OCI-LY1 (cell line): Measurements from ENCODE around the gene SHROOM2.

Experiments used
- H2AFZ ChIP-seq: fragments of 200-600 bp; sonication (generic), shearing (Covaris generic); 2 replicates; pipeline ENCODE4 v1.6.0; 2014; ENCODE audit warnings: antibody characterized with exemption, mild to moderate bottlenecking, low read length
- H3F3A ChIP-seq: fragments of 200-600 bp; sonication (generic), shearing (Covaris generic); 2 replicates; pipeline ENCODE4 v1.6.0; 2014; ENCODE audit warnings: mild to moderate bottlenecking, antibody characterized with exemption, low read length, moderate library complexity; ENCODE audit not compliant: insufficient read depth
- H3K27ac ChIP-seq: fragments of 200-600 bp; sonication (generic); 2 replicates; pipeline ENCODE4 v1.5.1; 2014; ENCODE audit warnings: low read length, mixed run types, mild to moderate bottlenecking, low read depth; ENCODE audit not compliant: poor library complexity, severe bottlenecking
- H3K27me3 ChIP-seq: fragments of 200-600 bp; sonication (generic); 2 replicates; pipeline ENCODE4 v1.6.0; 2014; ENCODE audit warnings: antibody characterized with exemption, mild to moderate bottlenecking, low read length, moderate library complexity; ENCODE audit not compliant: insufficient read depth
- H3K36me3 ChIP-seq: fragments of 200-600 bp; sonication (generic); 2 replicates; pipeline ENCODE4 v1.6.1; 2014; ENCODE audit warnings: mild to moderate bottlenecking, antibody characterized with exemption, low read length, moderate library complexity, mixed read lengths; ENCODE audit not compliant: insufficient read depth
- H3K4me1 ChIP-seq: fragments of 200-600 bp; sonication (generic); 2 replicates; pipeline ENCODE4 v1.5.1; 2014; ENCODE audit warnings: mild to moderate bottlenecking, low read length, moderate library complexity; ENCODE audit not compliant: insufficient read depth, severe bottlenecking
- H3K4me2 ChIP-seq: fragments of 200-600 bp; sonication (generic), shearing (Covaris generic); 2 replicates; pipeline ENCODE4 v1.6.1; 2014; ENCODE audit warnings: low read length
- H3K4me3 ChIP-seq: fragments of 200-600 bp; sonication (generic); 2 replicates; pipeline ENCODE4 v1.5.1; 2014; ENCODE audit warnings: low read length, low read depth, mild to moderate bottlenecking, mixed read lengths; ENCODE audit not compliant: poor library complexity, severe bottlenecking
- H3K79me2 ChIP-seq: fragments of 200-600 bp; shearing (Covaris generic); 2 replicates; pipeline ENCODE4 v1.6.1; 2016; ENCODE audit warnings: mixed run types, low read length, mixed read lengths; ENCODE audit not compliant: insufficient read depth
- H3K9ac ChIP-seq: fragments of 200-600 bp; sonication (generic), shearing (Covaris generic); 2 replicates; pipeline ENCODE4 v1.6.1; 2014; ENCODE audit warnings: mild to moderate bottlenecking, low read length, mixed read lengths
- H3K9me2 ChIP-seq: fragments of 200-600 bp; sonication (generic), shearing (Covaris generic); 2 replicates; pipeline ENCODE4 v1.6.1; 2014; ENCODE audit warnings: low read depth, mild to moderate bottlenecking, low read length, mixed read lengths
- H3K9me3 ChIP-seq: fragments of 200-600 bp; shearing (Covaris generic); 2 replicates; pipeline ENCODE4 v1.6.1; 2014; ENCODE audit warnings: low read length, mixed read lengths
- H4K20me1 ChIP-seq: fragments of 200-600 bp; sonication (generic), shearing (Covaris generic); 2 replicates; pipeline ENCODE4 v1.6.0; 2016; ENCODE audit warnings: mild to moderate bottlenecking, low read length; ENCODE audit not compliant: insufficient read depth
- EZH2 ChIP-seq: fragments of 200-600 bp; sonication (generic), shearing (Covaris generic); IDR thresholded peaks from 2 replicates; pipeline ENCODE4 v1.8.0; 2017; ENCODE audit warnings: borderline replicate concordance, mixed run types, mild to moderate bottlenecking, antibody characterized with exemption, low read length, moderate library complexity, mixed read lengths
- TF ChIP-seq, protein P1 (sequence below): fragments of 200-600 bp; sonication (generic), shearing (Covaris generic); IDR thresholded peaks from 2 replicates; pipeline ENCODE4 v1.5.1; 2017; ENCODE audit warnings: mild to moderate bottlenecking, antibody characterized with exemption, low read length, moderate library complexity, mixed read lengths

SHROOM2 gene

DNA sequence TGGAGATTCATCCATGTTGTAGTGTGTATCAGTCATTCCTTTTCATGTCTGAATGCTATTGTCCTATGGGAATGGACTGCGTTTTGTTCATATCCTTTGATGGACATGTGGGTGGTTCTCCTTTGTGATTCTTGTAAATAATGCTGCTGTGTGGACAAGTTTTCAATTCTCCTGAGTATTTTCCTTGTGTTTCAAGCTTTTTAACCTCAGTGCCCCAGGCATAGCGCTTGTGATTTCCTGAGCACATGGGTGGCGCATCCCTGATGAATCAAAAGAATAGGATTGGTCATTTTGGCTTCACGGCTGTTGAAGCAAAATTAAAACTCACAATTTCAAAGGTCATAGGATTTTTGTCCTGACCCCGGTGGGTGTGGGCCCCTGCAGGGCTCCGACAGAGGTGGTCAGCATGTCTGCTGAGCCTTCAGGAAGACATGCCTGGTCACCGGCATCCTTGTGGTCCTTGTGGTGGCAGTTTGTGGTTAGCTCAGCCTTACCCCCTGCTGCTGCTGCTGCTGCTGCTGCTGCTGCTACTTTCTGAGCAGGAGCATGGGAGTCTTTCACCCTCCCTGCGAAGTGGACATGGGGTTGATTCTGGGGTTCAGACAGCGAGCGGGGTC, 30.0 kb downstream of the SHROOM2 start:
- Histone ChIP-seq H3K27me3 (no peaks in the 10 kb centered on the region), H3K4me1 (no peaks in the 10 kb centered on the region), H2AFZ (no peak overlapping the region), H3K9ac (no peak overlapping the region), H3K4me3 (no peak overlapping the region), H3K9me2 (no peaks in the 10 kb centered on the region), H3K9me3 (no peaks in the 10 kb centered on the region), H3K27ac (no peak overlapping the region), H3K79me2 (no peaks in the 10 kb centered on the region), H3K4me2 (no peak overlapping the region), H4K20me1 (no peaks in the 10 kb centered on the region), H3F3A (no peaks in the 10 kb centered on the region), H3K36me3 (no peaks in the 10 kb centered on the region)
- no peak for TF ChIP-seq EZH2
- TF ChIP-seq, protein P1, sequence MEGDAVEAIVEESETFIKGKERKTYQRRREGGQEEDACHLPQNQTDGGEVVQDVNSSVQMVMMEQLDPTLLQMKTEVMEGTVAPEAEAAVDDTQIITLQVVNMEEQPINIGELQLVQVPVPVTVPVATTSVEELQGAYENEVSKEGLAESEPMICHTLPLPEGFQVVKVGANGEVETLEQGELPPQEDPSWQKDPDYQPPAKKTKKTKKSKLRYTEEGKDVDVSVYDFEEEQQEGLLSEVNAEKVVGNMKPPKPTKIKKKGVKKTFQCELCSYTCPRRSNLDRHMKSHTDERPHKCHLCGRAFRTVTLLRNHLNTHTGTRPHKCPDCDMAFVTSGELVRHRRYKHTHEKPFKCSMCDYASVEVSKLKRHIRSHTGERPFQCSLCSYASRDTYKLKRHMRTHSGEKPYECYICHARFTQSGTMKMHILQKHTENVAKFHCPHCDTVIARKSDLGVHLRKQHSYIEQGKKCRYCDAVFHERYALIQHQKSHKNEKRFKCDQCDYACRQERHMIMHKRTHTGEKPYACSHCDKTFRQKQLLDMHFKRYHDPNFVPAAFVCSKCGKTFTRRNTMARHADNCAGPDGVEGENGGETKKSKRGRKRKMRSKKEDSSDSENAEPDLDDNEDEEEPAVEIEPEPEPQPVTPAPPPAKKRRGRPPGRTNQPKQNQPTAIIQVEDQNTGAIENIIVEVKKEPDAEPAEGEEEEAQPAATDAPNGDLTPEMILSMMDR = no peak

DNA sequence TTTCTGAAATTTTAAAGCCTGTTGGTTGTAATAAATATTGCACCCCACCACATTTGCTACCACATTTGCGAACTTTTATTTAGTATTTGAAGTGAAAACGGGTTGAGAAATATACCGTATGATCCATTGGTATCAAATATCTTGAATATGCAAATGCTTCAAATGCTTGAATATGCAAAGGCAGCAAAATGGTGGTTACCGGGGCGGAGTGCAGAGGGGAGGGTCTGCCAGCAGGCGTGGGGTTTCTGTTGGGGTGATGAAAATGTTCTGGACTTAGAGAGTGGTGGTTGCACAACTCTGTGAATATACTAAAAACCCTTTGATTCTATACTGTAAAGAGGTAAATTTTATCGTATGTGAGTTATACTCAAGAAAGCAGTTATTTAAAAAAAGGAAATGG, 35.3 kb downstream of the SHROOM2 start:
- Histone ChIP-seq H3K4me3 (no peak overlapping the region), H3K9ac (no peak overlapping the region), H3F3A (no peaks in the 10 kb centered on the region), H3K79me2 (no peaks in the 10 kb centered on the region), H4K20me1 (no peaks in the 10 kb centered on the region), H3K27ac (no peak overlapping the region), H3K36me3 (no peaks in the 10 kb centered on the region), H3K27me3 (no peaks in the 10 kb centered on the region), H3K9me3 (no peaks in the 10 kb centered on the region), H3K4me1 (no peaks in the 10 kb centered on the region), H2AFZ (no peak overlapping the region), H3K4me2 (no peak overlapping the region), H3K9me2 (no peaks in the 10 kb centered on the region)
- TF ChIP-seq, protein P1 = no peak
- TF ChIP-seq EZH2 = no peak

DNA sequence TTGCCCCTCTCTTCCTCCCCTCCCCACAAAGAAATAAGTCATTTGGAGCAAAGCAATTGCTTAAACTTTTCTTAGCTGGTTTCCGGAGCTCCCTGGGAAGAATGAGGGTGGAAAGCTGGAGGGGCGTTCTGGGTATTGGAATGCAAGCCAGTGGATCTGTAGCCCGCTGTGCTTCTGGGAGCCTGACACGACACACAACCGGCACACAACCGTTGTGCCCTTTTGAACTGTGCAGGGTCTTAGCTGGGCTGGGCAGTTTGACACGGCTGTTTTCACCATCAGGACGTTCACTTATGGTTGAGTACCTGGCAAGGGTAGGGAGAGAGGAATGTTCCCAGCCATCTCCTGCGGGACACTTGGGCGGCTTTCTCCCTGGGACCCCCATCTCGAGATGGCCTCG, 38.3 kb downstream of the SHROOM2 start:
- Histone ChIP-seq H3K9me3 (no peaks in the 10 kb centered on the region), H2AFZ (no peak overlapping the region), H3K79me2 (no peaks in the 10 kb centered on the region), H3K27ac (no peak overlapping the region), H3K4me2 (no peak overlapping the region), H3K4me1 (no peaks in the 10 kb centered on the region), H3F3A (no peaks in the 10 kb centered on the region), H3K9me2 (no peaks in the 10 kb centered on the region), H3K36me3 (no peaks in the 10 kb centered on the region), H3K9ac (no peak overlapping the region), H4K20me1 (no peaks in the 10 kb centered on the region), H3K27me3 (no peaks in the 10 kb centered on the region), H3K4me3 (no peak overlapping the region)
- TF ChIP-seq EZH2 = no peak

DNA sequence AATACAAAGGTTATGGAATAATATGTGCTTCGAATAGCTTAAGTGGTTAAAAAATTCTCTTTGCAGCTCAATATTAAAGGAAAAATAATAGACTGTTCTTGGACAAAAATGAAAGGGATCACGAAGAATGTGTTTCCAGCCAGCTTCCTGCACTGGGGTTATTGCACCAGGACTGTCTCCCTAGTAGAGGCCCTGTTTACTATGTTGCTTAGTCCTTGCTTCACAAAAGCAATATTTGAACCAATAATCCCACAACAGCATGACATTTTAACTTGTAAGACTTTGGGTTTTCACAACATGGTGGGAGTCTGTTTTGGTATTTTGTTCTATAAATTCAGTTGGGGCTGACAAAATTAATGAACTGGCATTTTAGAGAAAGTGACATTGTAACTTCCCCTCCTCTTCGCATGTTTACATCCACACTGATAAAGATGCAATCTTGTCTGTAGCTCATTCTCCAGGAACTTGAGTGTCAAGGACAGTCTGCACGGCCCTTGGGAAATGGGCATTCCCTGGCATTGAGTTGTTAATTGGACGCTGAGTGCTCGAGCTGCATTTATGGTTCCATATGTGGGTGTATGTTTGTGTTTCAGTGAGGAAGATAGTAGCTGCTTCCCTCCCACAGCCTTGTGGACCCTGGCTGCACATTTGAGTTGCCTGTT, 39.0 kb downstream of the SHROOM2 start:
- no peak overlapping the region for H3K4me3 ChIP-seq
- no peak overlapping the region for H2AFZ ChIP-seq
- no peaks in the 10 kb centered on the region for H3K27me3 ChIP-seq
- H3K36me3 ChIP-seq = no peaks in the 10 kb centered on the region
- no peaks in the 10 kb centered on the region for H4K20me1 ChIP-seq
- no peaks in the 10 kb centered on the region for H3K79me2 ChIP-seq
- H3K27ac ChIP-seq = no peak overlapping the region
- H3K4me1 ChIP-seq = no peaks in the 10 kb centered on the region
- no peaks in the 10 kb centered on the region for H3K9me2 ChIP-seq
- no peaks in the 10 kb centered on the region for H3K9me3 ChIP-seq
- no peaks in the 10 kb centered on the region for H3F3A ChIP-seq
- no peak overlapping the region for H3K4me2 ChIP-seq
- H3K9ac ChIP-seq = no peak overlapping the region
- TF ChIP-seq EZH2 = no peak
- TF ChIP-seq, protein P1 = no peak
